Glutamatergic neuron (in vitro differentiated cells): Measurements from ENCODE around the gene ERMARD. TPM values are rescaled to one million over a fixed set of nuclear protein-coding genes. Genes with fewer than 3 reads are reported as not detected.

Experiments used
- DNase-seq: peaks from one replicate; pipeline ENCODE4 v3.0.0; 2022
- H3K27ac Mint-ChIP-seq: one replicate; pipeline ENCODE4 v1.8.0; 2020; ENCODE audit warnings: mild to moderate bottlenecking, mixed read lengths, inconsistent platforms; ENCODE audit not compliant: unreplicated experiment
- H3K27me3 Mint-ChIP-seq: one replicate; pipeline ENCODE4 v1.8.0; 2020; ENCODE audit warnings: mild to moderate bottlenecking, moderate library complexity, mixed read lengths, inconsistent platforms; ENCODE audit not compliant: unreplicated experiment
- H3K36me3 Mint-ChIP-seq: one replicate; pipeline ENCODE4 v1.8.0; 2020; ENCODE audit warnings: mild to moderate bottlenecking, mixed read lengths, inconsistent platforms; ENCODE audit not compliant: unreplicated experiment
- H3K4me1 Mint-ChIP-seq: one replicate; pipeline ENCODE4 v1.8.0; 2020; ENCODE audit warnings: mild to moderate bottlenecking, low read depth, mixed read lengths, inconsistent platforms; ENCODE audit not compliant: unreplicated experiment
- H3K4me3 Mint-ChIP-seq: one replicate; pipeline ENCODE4 v1.8.0; 2020; ENCODE audit warnings: mild to moderate bottlenecking, mixed read lengths, inconsistent platforms; ENCODE audit not compliant: unreplicated experiment
- H3K9me3 Mint-ChIP-seq: one replicate; pipeline ENCODE4 v1.8.0; 2020; ENCODE audit warnings: mild to moderate bottlenecking, moderate library complexity, mixed read lengths, inconsistent platforms; ENCODE audit not compliant: unreplicated experiment
- CTCF ChIP-seq: fragments of 200-600 bp; sonication (generic); IDR thresholded peaks from one replicate; pipeline ENCODE4 v1.5.0; 2021; ENCODE audit not compliant: partially characterized antibody, unreplicated experiment
- total RNA-seq: library from RNA; stranded (reverse); fragmentation: NEBNext Ultra II Directional; extraction: Animal tissue kit (Norgen Biotek cat#: 25700); gene quantifications from one replicate; pipeline ENCODE4 v1.2.1, GENCODE V29; 2021; ENCODE audit not compliant: unreplicated experiment

Gene ERMARD
- total RNA-seq, 1 donor from 2014 or later = 15.2 TPM

- peaks cover 9% of the 10 kb centered on the region for H3K36me3 Mint-ChIP-seq
- H3K4me3 Mint-ChIP-seq = no peak overlapping the region
Observed at GRCh38 chr6:169777896-169778295, 26.5 kb downstream of the ERMARD start.

GRCh38 chr6:169778646-169779045, 27.2 kb downstream of the ERMARD start:
- DNase-seq = no peak
- Mint-ChIP-seq H3K27ac (no peak overlapping the region), H3K27me3 (no peaks in the 10 kb centered on the region), H3K4me1 (no peaks in the 10 kb centered on the region), H3K36me3 (peaks cover 12% of the 10 kb centered on the region), H3K9me3 (peaks cover 2% of the 10 kb centered on the region), H3K4me3 (no peak overlapping the region)
- TF ChIP-seq CTCF = no peak

More at GRCh38 chr6:169777896-169778295, 26.5 kb downstream of the ERMARD start:
- no peak overlapping the region for H3K27ac Mint-ChIP-seq
- no peak for TF ChIP-seq CTCF
- H3K4me1 Mint-ChIP-seq = no peaks in the 10 kb centered on the region
- peaks cover 2% of the 10 kb centered on the region for H3K9me3 Mint-ChIP-seq
- no peaks in the 10 kb centered on the region for H3K27me3 Mint-ChIP-seq
- DNase-seq = no peak

GRCh38 chr6:169779092-169779815, 27.8 kb downstream of the ERMARD start:
- H3K4me3 Mint-ChIP-seq = no peak overlapping the region
- H3K4me1 Mint-ChIP-seq = no peaks in the 10 kb centered on the region
- DNase-seq = no peak
- no peak for TF ChIP-seq CTCF
- no peak overlapping the region for H3K27ac Mint-ChIP-seq
- H3K36me3 Mint-ChIP-seq = peaks cover 18% of the 10 kb centered on the region
- H3K27me3 Mint-ChIP-seq = no peaks in the 10 kb centered on the region
- H3K9me3 Mint-ChIP-seq = peaks cover 2% of the 10 kb centered on the region

- no peak for TF ChIP-seq CTCF
- no peak for DNase-seq
Observed at GRCh38 chr6:169779896-169780295, 28.5 kb downstream of the ERMARD start.

GRCh38 chr6:169780571-169781091, 29.2 kb downstream of the ERMARD start:
- Mint-ChIP-seq H3K36me3 (peaks cover 19% of the 10 kb centered on the region), H3K27me3 (no peaks in the 10 kb centered on the region), H3K4me3 (no peak overlapping the region), H3K9me3 (peaks cover 2% of the 10 kb centered on the region), H3K27ac (no peak overlapping the region), H3K4me1 (no peaks in the 10 kb centered on the region)
- no peak for TF ChIP-seq CTCF
- DNase-seq = no peak

More at GRCh38 chr6:169779896-169780295, 28.5 kb downstream of the ERMARD start:
- Mint-ChIP-seq H3K4me1 (no peaks in the 10 kb centered on the region), H3K27ac (no peak overlapping the region), H3K4me3 (no peak overlapping the region), H3K27me3 (no peaks in the 10 kb centered on the region), H3K36me3 (peaks cover 19% of the 10 kb centered on the region), H3K9me3 (peaks cover 2% of the 10 kb centered on the region)
